Osteocyte (in vitro differentiated cells): ENCODE results near the gene PSMA2. TPM values are rescaled to one million over a fixed set of nuclear protein-coding genes. Genes with fewer than 3 reads are reported as not detected.

Experiments used
- DNase-seq: peaks from one replicate; pipeline ENCODE4 v3.0.0; 2021; ENCODE audit warnings: mixed read lengths; ENCODE audit not compliant: unreplicated experiment; ENCODE audit errors: extremely low spot score
- H3K27ac Mint-ChIP-seq: one replicate; pipeline ENCODE4 v1.8.0; 2021; ENCODE audit warnings: mild to moderate bottlenecking, mixed read lengths; ENCODE audit not compliant: unreplicated experiment
- H3K27me3 Mint-ChIP-seq: one replicate; pipeline ENCODE4 v1.8.0; 2021; ENCODE audit warnings: mixed read lengths; ENCODE audit not compliant: unreplicated experiment
- H3K36me3 Mint-ChIP-seq: one replicate; pipeline ENCODE4 v1.8.0; 2021; ENCODE audit warnings: mixed read lengths; ENCODE audit not compliant: unreplicated experiment
- H3K4me1 Mint-ChIP-seq: one replicate; pipeline ENCODE4 v1.8.0; 2021; ENCODE audit warnings: mixed read lengths; ENCODE audit not compliant: unreplicated experiment
- H3K4me3 Mint-ChIP-seq: one replicate; pipeline ENCODE4 v1.8.0; 2021; ENCODE audit warnings: mild to moderate bottlenecking, moderate library complexity, mixed read lengths; ENCODE audit not compliant: unreplicated experiment
- H3K9me3 Mint-ChIP-seq: one replicate; pipeline ENCODE4 v1.8.0; 2021; ENCODE audit warnings: mixed read lengths; ENCODE audit not compliant: unreplicated experiment
- CTCF ChIP-seq: fragments of 200-600 bp; sonication (generic); IDR thresholded peaks from 2 replicates; pipeline ENCODE4 v1.5.0; 2021; ENCODE audit warnings: antibody characterized with exemption, mild to moderate bottlenecking, moderate library complexity
- total RNA-seq: library from RNA; stranded (reverse); gene quantifications from 2 replicates; pipeline ENCODE4 v1.2.1, GENCODE V29; 2021

The PSMA2 gene
- total RNA-seq, 1 donor from 2014 or later = 65.0 TPM

- TF ChIP-seq CTCF = no peak
- H3K9me3 Mint-ChIP-seq = peaks cover 9% of the 10 kb centered on the region
- H3K4me1 Mint-ChIP-seq = peaks cover 3% of the 10 kb centered on the region
- H3K27ac Mint-ChIP-seq = no peak overlapping the region
- peaks cover 28% of the 10 kb centered on the region for H3K27me3 Mint-ChIP-seq
- H3K36me3 Mint-ChIP-seq = no peaks in the 10 kb centered on the region
- DNase-seq = no peak
- H3K4me3 Mint-ChIP-seq = no peak overlapping the region
These were observed 20.4 kb upstream of the PSMA2 start for GRCh38 chr7:42952328-42952727.

DNA sequence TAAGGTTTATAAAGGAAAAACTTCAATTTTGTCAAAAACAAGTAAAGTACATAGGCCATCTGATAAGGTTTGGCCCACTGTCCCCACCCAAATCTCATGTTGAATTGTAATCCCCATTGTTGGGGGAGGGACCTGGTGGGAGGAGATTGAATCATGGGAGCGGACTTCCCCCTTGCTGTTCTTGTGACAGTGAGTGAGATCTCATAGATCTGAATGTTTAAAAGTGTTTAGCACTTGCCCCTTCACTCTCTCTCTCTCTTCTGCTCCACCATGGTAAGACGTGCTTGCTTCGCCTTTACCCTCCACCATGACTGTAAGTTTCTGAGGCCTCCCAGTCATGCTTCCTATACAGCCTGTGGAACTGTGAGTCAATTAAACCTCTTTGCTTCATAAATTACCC lies 18.4 kb upstream of the PSMA2 start:
- Mint-ChIP-seq H3K9me3 (peaks cover 4% of the 10 kb centered on the region), H3K27ac (no peak overlapping the region), H3K36me3 (no peaks in the 10 kb centered on the region), H3K27me3 (peaks cover 18% of the 10 kb centered on the region), H3K4me1 (peaks cover 12% of the 10 kb centered on the region), H3K4me3 (no peak overlapping the region)
- TF ChIP-seq CTCF = no peak
- DNase-seq = no peak

GRCh38 chr7:42947521-42947920 lies 15.5 kb upstream of the PSMA2 start:
- Mint-ChIP-seq H3K4me3 (no peak overlapping the region), H3K27ac (no peak overlapping the region), H3K27me3 (peaks cover 10% of the 10 kb centered on the region), H3K9me3 (peaks cover 4% of the 10 kb centered on the region), H3K36me3 (no peaks in the 10 kb centered on the region), H3K4me1 (peaks cover 13% of the 10 kb centered on the region)
- DNase-seq = no peak
- no peak for TF ChIP-seq CTCF

- peaks cover 4% of the 10 kb centered on the region for H3K9me3 Mint-ChIP-seq
- TF ChIP-seq CTCF = no peak
- DNase-seq = no peak
- H3K27ac Mint-ChIP-seq = no peak overlapping the region
- H3K36me3 Mint-ChIP-seq = no peaks in the 10 kb centered on the region
- H3K4me3 Mint-ChIP-seq = no peak overlapping the region
- H3K4me1 Mint-ChIP-seq = peaks cover 13% of the 10 kb centered on the region
- H3K27me3 Mint-ChIP-seq = peaks cover 6% of the 10 kb centered on the region
These were observed 14.6 kb upstream of the PSMA2 start for GRCh38 chr7:42946627-42946950.

DNA sequence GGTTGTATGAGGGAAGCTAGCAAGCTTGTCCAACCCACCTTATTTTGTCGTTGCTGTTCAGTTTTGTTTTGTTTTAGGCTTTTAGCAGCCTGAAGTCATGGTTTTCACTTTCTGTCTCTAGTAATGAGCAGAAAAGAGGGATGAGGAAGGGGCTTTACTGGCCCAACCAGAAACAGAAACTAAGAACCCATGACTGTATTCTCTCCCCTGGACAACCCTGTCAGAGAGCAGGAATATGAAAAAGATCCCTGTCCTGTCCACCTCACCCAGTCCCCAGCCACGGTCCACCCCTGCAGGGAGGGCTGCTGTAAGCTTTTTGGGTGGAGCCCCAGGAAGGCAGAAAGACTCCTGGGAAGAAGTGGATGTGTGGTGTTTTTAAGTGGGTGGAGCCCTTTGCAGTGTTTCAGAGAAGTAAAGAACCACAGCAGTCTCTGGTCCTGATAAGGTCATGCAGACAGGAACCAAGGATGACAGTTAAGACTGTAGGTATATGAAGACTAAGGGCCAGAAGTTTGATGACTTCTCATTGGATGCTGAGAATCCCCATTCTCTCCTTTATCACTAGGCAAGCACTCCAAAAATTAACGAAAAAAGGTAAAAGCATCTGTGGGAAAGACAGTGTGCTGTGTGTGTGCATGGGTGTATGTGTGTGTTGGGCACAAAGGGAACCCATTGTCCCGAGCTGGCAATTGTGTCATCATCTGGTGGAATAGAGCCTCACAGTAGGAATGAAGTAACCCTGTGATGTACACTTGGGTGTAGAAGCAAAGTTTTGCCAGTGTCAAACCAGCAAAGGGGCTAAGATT lies 14.1 kb upstream of the PSMA2 start:
- Mint-ChIP-seq H3K4me3 (peak overlapping the region; percentile 53), H3K27me3 (peaks cover 2% of the 10 kb centered on the region), H3K36me3 (no peaks in the 10 kb centered on the region), H3K9me3 (peaks cover 4% of the 10 kb centered on the region), H3K4me1 (peaks cover 13% of the 10 kb centered on the region), H3K27ac (peak overlapping the region; percentile 78)
- DNase-seq = no peak
- no peak for TF ChIP-seq CTCF
